Measurements from ENCODE around the gene WNT1. TPM values are rescaled to one million over a fixed set of nuclear protein-coding genes. Genes with fewer than 3 reads are reported as not detected.

Gene WNT1
- total and polyA plus RNA-seq, 10 of the 15 experiments (the other 5 are each of a cell fraction or from before 2014, with no cell fraction given) = not detected

DNA sequence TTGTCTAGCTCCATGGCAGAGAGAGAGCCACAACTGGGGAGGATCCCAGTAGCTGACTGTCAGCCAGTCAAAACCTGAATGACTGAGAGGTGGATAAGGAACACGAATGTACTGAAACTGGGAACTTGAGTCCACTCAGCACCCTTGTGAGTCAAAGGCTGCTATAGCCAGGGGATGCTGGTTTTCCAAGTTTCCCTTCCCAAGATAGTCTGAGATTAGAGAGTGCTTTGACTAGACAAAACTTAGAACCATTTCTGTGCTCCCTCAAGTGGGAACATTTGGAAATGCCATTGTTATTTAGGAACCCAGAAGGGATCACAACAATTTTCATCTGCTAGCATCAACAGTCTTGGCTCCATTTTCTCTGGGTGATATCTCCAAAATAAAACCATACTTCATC lies 36.4 kb downstream of the WNT1 start:
- H3K4me3 ChIP-seq = no peak overlapping the region
- no peak overlapping the region for H3K4me2 ChIP-seq (ENCODE audit: control insufficient read depth, insufficient read depth)
- H2AFZ ChIP-seq (ENCODE audit: control insufficient read depth, low read depth, low read length) = no peak overlapping the region
- ChIA-PET RAD21 (ENCODE audit: unreplicated experiment) (interaction anchor here (0.9 to 5.0 kb wide), 3 partner anchors 13 to 27 kb away, joined by 4 to 62 read pairs (median 4); partner anchors contain the start of gene DDN), SMC1A (ENCODE audit: uncharacterized antibody, unreplicated experiment) (interaction anchor here (0.7 to 7.5 kb wide), 5 partner anchors 9 to 45 kb away, joined by 3 to 47 read pairs (median 6); partner anchors contain the start of gene DDN), CTCF (interaction anchor here (0.9 to 11.1 kb wide), 8 partner anchors 18 to 162 kb away, joined by 3 to 172 read pairs (median 4); partner anchors contain the start of genes DDN and DDX23), POLR2A (interaction anchor here (0.6 to 4.9 kb wide), 3 partner anchors 16 to 162 kb away, joined by 3 to 52 read pairs (median 4); partner anchors contain the start of gene DDN)
- FAIRE-seq (no peak), DNase-seq (ENCODE audit: low read depth, low spot score) (no peak), ATAC-seq (no peak)
- WGBS (ENCODE audit: insufficient coverage, insufficient replicate concordance, low lambda C conversion rate, missing lambda C conversion rate) = 91% methylated on average over 1 of the region's 1 CpG
- H3K9ac ChIP-seq (ENCODE audit: control insufficient read depth, insufficient read depth, low read length) = no peak overlapping the region
- H4K20me1 ChIP-seq (ENCODE audit: control insufficient read depth, insufficient read depth) = no peaks in the 10 kb centered on the region
- no peaks in the 10 kb centered on the region for H3K27me3 ChIP-seq (replicated peaks in 1 of 2; ENCODE audit: control insufficient read depth in 2 of 2, insufficient read depth in 2 of 2, low read length in 1 of 2)
- in situ Hi-C loops (cut with MboI) = no loop called here
- H3K4me1 ChIP-seq (ENCODE audit: control insufficient read depth, insufficient read depth, low read length) = 0 out of 2 replicates have a peak, but pooled peaks cover 3% of the 10 kb centered on the region
- intact Hi-C loops (cut with micrococcal nuclease; ENCODE audit: unreplicated experiment) = no loop called here
- H3K79me2 ChIP-seq (ENCODE audit: control insufficient read depth, insufficient read depth, low read length) = peaks cover 21% of the 10 kb centered on the region
- TF ChIP-seq, protein P1, sequence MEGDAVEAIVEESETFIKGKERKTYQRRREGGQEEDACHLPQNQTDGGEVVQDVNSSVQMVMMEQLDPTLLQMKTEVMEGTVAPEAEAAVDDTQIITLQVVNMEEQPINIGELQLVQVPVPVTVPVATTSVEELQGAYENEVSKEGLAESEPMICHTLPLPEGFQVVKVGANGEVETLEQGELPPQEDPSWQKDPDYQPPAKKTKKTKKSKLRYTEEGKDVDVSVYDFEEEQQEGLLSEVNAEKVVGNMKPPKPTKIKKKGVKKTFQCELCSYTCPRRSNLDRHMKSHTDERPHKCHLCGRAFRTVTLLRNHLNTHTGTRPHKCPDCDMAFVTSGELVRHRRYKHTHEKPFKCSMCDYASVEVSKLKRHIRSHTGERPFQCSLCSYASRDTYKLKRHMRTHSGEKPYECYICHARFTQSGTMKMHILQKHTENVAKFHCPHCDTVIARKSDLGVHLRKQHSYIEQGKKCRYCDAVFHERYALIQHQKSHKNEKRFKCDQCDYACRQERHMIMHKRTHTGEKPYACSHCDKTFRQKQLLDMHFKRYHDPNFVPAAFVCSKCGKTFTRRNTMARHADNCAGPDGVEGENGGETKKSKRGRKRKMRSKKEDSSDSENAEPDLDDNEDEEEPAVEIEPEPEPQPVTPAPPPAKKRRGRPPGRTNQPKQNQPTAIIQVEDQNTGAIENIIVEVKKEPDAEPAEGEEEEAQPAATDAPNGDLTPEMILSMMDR (IDR thresholded peaks at IDR 0.05 in 2 of 3, conservative IDR thresholded peaks at IDR 0.05 in 1 of 3; ENCODE audit: control insufficient read depth in 2 of 3, extremely low read depth in 1 of 3, insufficient read depth in 1 of 3, low read depth in 3 of 3, low read length in 3 of 3) = peak in 2 of 3 experiments; percentile 9 to 20; a peak in 2 of 6 replicates
- no peak for TF ChIP-seq NFYA (IDR thresholded peaks at IDR 0.05; ENCODE audit: borderline replicate concordance, low read depth, low read length)
- H3K36me3 ChIP-seq (ENCODE audit: control insufficient read depth in 2 of 2, insufficient read depth in 2 of 2, low read length in 1 of 2) = peaks cover 0 to 20% of the 10 kb centered on the region in 2 experiments; a peak in 2 of 4 replicates
- no peak overlapping the region for H3K27ac ChIP-seq (ENCODE audit: control insufficient read depth, insufficient read depth)
- BruUV-seq (replicated peaks) = no TSS peak
- no peaks in the 10 kb centered on the region for H3K9me3 ChIP-seq (replicated peaks; ENCODE audit: control insufficient read depth, insufficient read depth, low read length)

DNA sequence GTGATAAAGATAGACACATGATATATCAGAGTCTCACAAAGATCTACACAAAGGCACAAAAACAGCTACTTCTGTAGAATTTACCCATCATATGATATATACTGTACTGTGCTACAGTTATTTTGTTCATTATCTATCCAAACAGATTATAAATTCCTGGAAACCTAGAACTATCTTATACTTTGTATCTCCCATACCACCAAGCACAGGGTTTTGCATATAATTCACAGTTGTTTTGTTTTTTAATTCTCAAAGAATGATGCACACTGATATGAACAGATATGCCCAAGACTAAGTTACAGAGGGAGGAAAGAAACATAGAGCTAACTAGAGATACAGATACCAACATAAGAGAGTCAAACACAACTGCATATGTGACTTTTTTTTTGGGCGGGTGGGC lies 37.1 kb downstream of the WNT1 start:
- SMC1A ChIA-PET (ENCODE audit: uncharacterized antibody, unreplicated experiment) = interaction anchor here (0.7 to 7.5 kb wide), 5 partner anchors 10 to 45 kb away, joined by 3 to 47 read pairs (median 6); partner anchors contain the start of gene DDN
- H3K27me3 ChIP-seq (replicated peaks in 1 of 2; ENCODE audit: control insufficient read depth in 2 of 2, insufficient read depth in 2 of 2, low read length in 1 of 2) = no peaks in the 10 kb centered on the region
- no peak overlapping the region for H3K4me3 ChIP-seq
- WGBS (ENCODE audit: insufficient coverage, insufficient replicate concordance, low lambda C conversion rate, missing lambda C conversion rate) = 94% methylated on average over 1 of the region's 1 CpG
- H3K27ac ChIP-seq (ENCODE audit: control insufficient read depth, insufficient read depth) = no peak overlapping the region
- DNase-seq (ENCODE audit: low read depth, low spot score) = no peak
- no peaks in the 10 kb centered on the region for H3K9me3 ChIP-seq (replicated peaks; ENCODE audit: control insufficient read depth, insufficient read depth, low read length)
- no peak overlapping the region for H3K4me2 ChIP-seq (ENCODE audit: control insufficient read depth, insufficient read depth)
- peaks cover 0 to 20% of the 10 kb centered on the region in 2 experiments; a peak in 2 of 4 replicates for H3K36me3 ChIP-seq (ENCODE audit: control insufficient read depth in 2 of 2, insufficient read depth in 2 of 2, low read length in 1 of 2)
- no peaks in the 10 kb centered on the region for H4K20me1 ChIP-seq (ENCODE audit: control insufficient read depth, insufficient read depth)
- no peak for FAIRE-seq
- CTCF ChIA-PET = interaction anchor here (0.7 to 11.1 kb wide), 10 partner anchors 9 to 163 kb away, joined by 3 to 172 read pairs (median 6); partner anchors contain the start of genes DDN and DDX23
- POLR2A ChIA-PET = interaction anchor here (1.1 to 4.9 kb wide), 3 partner anchors 16 to 163 kb away, joined by 3 to 52 read pairs (median 4); partner anchors contain the start of gene DDN
- H2AFZ ChIP-seq (ENCODE audit: control insufficient read depth, low read depth, low read length) = no peak overlapping the region
- RAD21 ChIA-PET (ENCODE audit: unreplicated experiment) = interaction anchor here (1.2 to 5.0 kb wide), 2 partner anchors 17 to 27 kb away, joined by 4 to 62 read pairs; partner anchors contain the start of gene DDN
- intact Hi-C loops (cut with micrococcal nuclease; ENCODE audit: unreplicated experiment) (no loop called here), in situ Hi-C loops (cut with MboI) (no loop called here)
- 0 out of 2 replicates have a peak, but pooled peaks cover 3% of the 10 kb centered on the region for H3K4me1 ChIP-seq (ENCODE audit: control insufficient read depth, insufficient read depth, low read length)
- no TSS peak for BruUV-seq (replicated peaks)
- H3K9ac ChIP-seq (ENCODE audit: control insufficient read depth, insufficient read depth, low read length) = no peak overlapping the region
- peaks cover 21% of the 10 kb centered on the region for H3K79me2 ChIP-seq (ENCODE audit: control insufficient read depth, insufficient read depth, low read length)
- ATAC-seq = no peak
- TF ChIP-seq BMI1 (IDR thresholded peaks at IDR 0.05; ENCODE audit: borderline replicate concordance) = no peak
- TF ChIP-seq MTA2 (IDR thresholded peaks at IDR 0.05; ENCODE audit: low read depth) = no peak
- no peak for TF ChIP-seq RAD21 (IDR thresholded peaks at IDR 0.05; ENCODE audit: insufficient read depth, low read depth, low read length)
- no peak for TF ChIP-seq ZNF24 (IDR thresholded peaks at IDR 0.05)
- no peak for TF ChIP-seq SMC3 (IDR thresholded peaks at IDR 0.05; ENCODE audit: borderline replicate concordance, low read length)
- no peak for TF ChIP-seq BACH1 (IDR thresholded peaks at IDR 0.05; ENCODE audit: borderline replicate concordance)
- TF ChIP-seq RFX5 (IDR thresholded peaks at IDR 0.05; ENCODE audit: low read depth, low read length) = no peak
- no peak for TF ChIP-seq ZNF217 (IDR thresholded peaks at IDR 0.05)
- TF ChIP-seq, protein P2, sequence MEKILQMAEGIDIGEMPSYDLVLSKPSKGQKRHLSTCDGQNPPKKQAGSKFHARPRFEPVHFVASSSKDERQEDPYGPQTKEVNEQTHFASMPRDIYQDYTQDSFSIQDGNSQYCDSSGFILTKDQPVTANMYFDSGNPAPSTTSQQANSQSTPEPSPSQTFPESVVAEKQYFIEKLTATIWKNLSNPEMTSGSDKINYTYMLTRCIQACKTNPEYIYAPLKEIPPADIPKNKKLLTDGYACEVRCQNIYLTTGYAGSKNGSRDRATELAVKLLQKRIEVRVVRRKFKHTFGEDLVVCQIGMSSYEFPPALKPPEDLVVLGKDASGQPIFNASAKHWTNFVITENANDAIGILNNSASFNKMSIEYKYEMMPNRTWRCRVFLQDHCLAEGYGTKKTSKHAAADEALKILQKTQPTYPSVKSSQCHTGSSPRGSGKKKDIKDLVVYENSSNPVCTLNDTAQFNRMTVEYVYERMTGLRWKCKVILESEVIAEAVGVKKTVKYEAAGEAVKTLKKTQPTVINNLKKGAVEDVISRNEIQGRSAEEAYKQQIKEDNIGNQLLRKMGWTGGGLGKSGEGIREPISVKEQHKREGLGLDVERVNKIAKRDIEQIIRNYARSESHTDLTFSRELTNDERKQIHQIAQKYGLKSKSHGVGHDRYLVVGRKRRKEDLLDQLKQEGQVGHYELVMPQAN (conservative IDR thresholded peaks at IDR 0.05) = no peak
- no peak for TF ChIP-seq DPF2 (IDR thresholded peaks at IDR 0.05)

Measured in GM12878 (cell line).